ENCODE measurements around the gene PHLDA3. TPM values are rescaled to one million over a fixed set of nuclear protein-coding genes. Genes with fewer than 3 reads are reported as not detected.
A peak's percentile ranks its signal among the peaks of the same experiment; 100 is the strongest.

PHLDA3 gene
- total and polyA plus RNA-seq, 2 of the 4 experiments (the other 2 are of a cell fraction) = 41.6 to 102 TPM

DNA sequence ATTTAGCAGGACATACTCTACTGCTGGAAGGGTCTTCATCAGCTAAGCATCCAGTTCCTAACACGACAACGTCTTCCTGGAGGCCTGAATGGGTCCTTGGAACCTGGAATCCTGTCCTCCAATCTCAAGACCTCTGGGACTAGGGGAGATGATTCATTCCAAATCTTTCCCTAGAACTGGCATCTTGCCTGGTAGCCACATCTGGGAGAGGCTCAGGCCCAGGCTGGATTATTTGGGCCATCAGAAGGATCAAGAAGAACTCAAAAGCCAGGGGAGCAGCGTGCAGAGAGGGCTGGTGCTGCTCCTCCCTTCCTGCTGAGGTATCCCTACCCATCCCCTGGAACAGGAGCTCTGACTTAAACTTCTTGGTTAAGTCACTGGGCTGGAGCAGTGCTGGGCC is 2.8 kb upstream of the PHLDA3 start:
- Histone ChIP-seq H4K20me1 (ENCODE audit: insufficient read depth, low read length) (peaks cover 15% of the 10 kb centered on the region), H2AK5ac (ENCODE audit: low read depth, low read length) (peak overlapping the region; percentile 71; the same call in 1 of the 2 replicates), H3K27me3 (ENCODE audit: control insufficient read depth, insufficient read depth, low read length) (no peaks in the 10 kb centered on the region), H2AK9ac (replicated peaks; ENCODE audit: low read depth, low read length, poor library complexity) (no peak overlapping the region), H2BK5ac (ENCODE audit: low read depth, low read length, poor library complexity, severe bottlenecking) (no peak overlapping the region), H3K56ac (ENCODE audit: extremely low read depth, insufficient read depth, low read length) (no peak overlapping the region), H2BK120ac (ENCODE audit: low read depth, low read length) (no peak overlapping the region), H4K91ac (ENCODE audit: insufficient read depth, low read depth, low read length) (no peak overlapping the region), H3K36me3 (ENCODE audit: control insufficient read depth, insufficient read depth, low read length) (peaks cover under 1% of the 10 kb centered on the region; the same call in 1 of the 2 replicates), H3K4me2 (ENCODE audit: low read depth, low read length) (no peak overlapping the region), H3K79me1 (ENCODE audit: low read depth in 1 of 2, low read length in 2 of 2) (peaks cover 5 to 21% of the 10 kb centered on the region in 2 experiments; a peak in 2 of 4 replicates), H3K18ac (ENCODE audit: low read depth, low read length) (no peak overlapping the region), H3K9me3 (ENCODE audit: control insufficient read depth, insufficient read depth, low read length) (no peaks in the 10 kb centered on the region), H3K23ac (ENCODE audit: low read depth, low read length) (no peak overlapping the region), H3K4me1 (ENCODE audit: control insufficient read depth, insufficient read depth, low read length) (peaks cover 18% of the 10 kb centered on the region), H2AFZ (replicated peaks; ENCODE audit: low read length, poor library complexity) (no peak overlapping the region), H3K4ac (ENCODE audit: low read depth, low read length) (no peak overlapping the region; the same call in 1 of the 2 replicates), H3K9me1 (ENCODE audit: insufficient read depth, low read length) (peaks cover 11% of the 10 kb centered on the region), H3K9ac (ENCODE audit: low read depth, low read length) (no peak overlapping the region), H4K8ac (ENCODE audit: low read depth in 2 of 2, low read length in 2 of 2) (no peak overlapping the region), H2BK15ac (ENCODE audit: low read depth, low read length) (peak overlapping the region; percentile 41; the same call in 1 of the 3 replicates), H3K4me3 (ENCODE audit: insufficient read depth, low read depth, low read length) (no peak overlapping the region), H2BK20ac (ENCODE audit: low read depth, low read length) (no peak overlapping the region), H4K5ac (ENCODE audit: low read depth, low read length) (no peak overlapping the region; the same call in 1 of the 2 replicates), H3K14ac (replicated peaks; ENCODE audit: low read depth, low read length) (peak overlapping the region; percentile 33; the same call in 1 of the 2 replicates), H3K27ac (ENCODE audit: insufficient read depth, low read length) (no peak overlapping the region)
- intact Hi-C loops (cut with micrococcal nuclease) (no loop called here), in situ Hi-C loops (cut with MboI; ENCODE audit: low sequenced_read_pairs) (no loop called here), dilution Hi-C loops (cut with HindIII; ENCODE audit: low sequenced_read_pairs, unreplicated experiment) (no loop called here)
- no peak for ATAC-seq (ENCODE audit: low read depth)
- BruUV-seq (replicated peaks) = no TSS peak
- POLR2A ChIA-PET (ENCODE audit: unreplicated experiment) = no interaction called here
- no CpG with 5 or more reads among the region's 3 CpGs for WGBS, 2 experiments (ENCODE audit: extremely low coverage in 2 of 2, insufficient read length in 1 of 2)
- TF ChIP-seq BHLHE40 (IDR thresholded peaks at IDR 0.05; ENCODE audit: low read depth, low read length) (no peak), SMC3 (IDR thresholded peaks at IDR 0.05; ENCODE audit: low read depth, low read length) (no peak), MAZ (IDR thresholded peaks at IDR 0.05; ENCODE audit: borderline replicate concordance, low read depth, low read length) (no peak), CEBPB (IDR thresholded peaks at IDR 0.05; ENCODE audit: low read depth, low read length) (no peak), MXI1 (IDR thresholded peaks at IDR 0.05; ENCODE audit: borderline replicate concordance, low read depth, low read length) (no peak), RFX5 (IDR thresholded peaks at IDR 0.05; ENCODE audit: low read depth, low read length) (no peak), NFE2L2 (IDR thresholded peaks at IDR 0.05; ENCODE audit: low read depth, low read length) (no peak), RCOR1 (IDR thresholded peaks at IDR 0.05; ENCODE audit: insufficient replicate concordance, low read length) (no peak), CHD1 (IDR thresholded peaks at IDR 0.05; ENCODE audit: low read depth, low read length) (no peak), FOS (IDR thresholded peaks at IDR 0.05; ENCODE audit: low read depth, low read length) (no peak), MAFK (IDR thresholded peaks at IDR 0.05; ENCODE audit: low read depth, low read length) (no peak), POLR2A (IDR thresholded peaks at IDR 0.05; ENCODE audit: low read depth, low read length) (no peak), CTCF (conservative IDR thresholded peaks at IDR 0.05; ENCODE audit: low read depth, low read length) (no peak), RAD21 (IDR thresholded peaks at IDR 0.05; ENCODE audit: low read length) (no peak)
- TF ChIP-seq, protein P1, sequence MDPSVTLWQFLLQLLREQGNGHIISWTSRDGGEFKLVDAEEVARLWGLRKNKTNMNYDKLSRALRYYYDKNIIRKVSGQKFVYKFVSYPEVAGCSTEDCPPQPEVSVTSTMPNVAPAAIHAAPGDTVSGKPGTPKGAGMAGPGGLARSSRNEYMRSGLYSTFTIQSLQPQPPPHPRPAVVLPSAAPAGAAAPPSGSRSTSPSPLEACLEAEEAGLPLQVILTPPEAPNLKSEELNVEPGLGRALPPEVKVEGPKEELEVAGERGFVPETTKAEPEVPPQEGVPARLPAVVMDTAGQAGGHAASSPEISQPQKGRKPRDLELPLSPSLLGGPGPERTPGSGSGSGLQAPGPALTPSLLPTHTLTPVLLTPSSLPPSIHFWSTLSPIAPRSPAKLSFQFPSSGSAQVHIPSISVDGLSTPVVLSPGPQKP (IDR thresholded peaks at IDR 0.05; ENCODE audit: borderline replicate concordance, low read depth, low read length) = no peak
- TF ChIP-seq, protein P2, sequence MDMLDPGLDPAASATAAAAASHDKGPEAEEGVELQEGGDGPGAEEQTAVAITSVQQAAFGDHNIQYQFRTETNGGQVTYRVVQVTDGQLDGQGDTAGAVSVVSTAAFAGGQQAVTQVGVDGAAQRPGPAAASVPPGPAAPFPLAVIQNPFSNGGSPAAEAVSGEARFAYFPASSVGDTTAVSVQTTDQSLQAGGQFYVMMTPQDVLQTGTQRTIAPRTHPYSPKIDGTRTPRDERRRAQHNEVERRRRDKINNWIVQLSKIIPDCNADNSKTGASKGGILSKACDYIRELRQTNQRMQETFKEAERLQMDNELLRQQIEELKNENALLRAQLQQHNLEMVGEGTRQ (IDR thresholded peaks at IDR 0.05; ENCODE audit: low read depth, low read length) = no peak
- CTCF ChIA-PET = interaction anchor here (1.4 kb wide), 1 partner anchor 41 kb away, joined by 3 read pairs; no protein-coding TSS in a partner anchor
- DNase-seq = peak; percentile 79
